ENCODE results near the gene OLIG3. TPM values are rescaled to one million over a fixed set of nuclear protein-coding genes. Genes with fewer than 3 reads are reported as not detected.

The OLIG3 gene
- total and polyA plus RNA-seq, 2 of the 13 experiments (the other 11 are each of a cell fraction or from before 2014, with no cell fraction given): not detected

DNA sequence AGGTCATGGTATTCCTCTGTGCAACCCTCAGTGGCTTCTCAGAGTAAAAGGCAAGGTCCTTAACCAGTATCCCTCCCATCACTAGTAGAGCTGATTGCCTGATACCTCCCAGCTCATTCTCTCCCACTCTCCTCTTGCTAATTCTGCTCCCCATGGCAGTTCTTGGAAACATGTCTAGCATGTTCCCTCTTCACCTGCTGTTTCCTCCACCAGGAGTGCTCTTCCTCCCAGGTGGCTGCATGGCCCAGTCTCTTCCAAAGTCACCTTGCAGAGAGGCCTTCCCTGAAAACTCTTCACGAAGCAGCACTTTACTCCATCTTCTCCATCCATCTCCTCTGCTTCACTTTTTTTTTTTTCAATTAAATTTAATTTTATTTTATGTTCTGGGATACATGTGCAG lies 36.2 kb upstream of the OLIG3 start (continued):
- no peak for TF ChIP-seq HNRNPK (IDR thresholded peaks at IDR 0.05; ENCODE audit: low read depth, low read length, poor library complexity, severe bottlenecking)
- TF ChIP-seq ZBTB25 (CRISPR knock-in tag; IDR thresholded peaks at IDR 0.05): no peak
- TF ChIP-seq MBNL3 (CRISPR knock-in tag; conservative IDR thresholded peaks at IDR 0.05): no peak
- TF ChIP-seq RFXANK (CRISPR knock-in tag; IDR thresholded peaks at IDR 0.05): no peak
- no peak for TF ChIP-seq MBD4 (IDR thresholded peaks at IDR 0.05; ENCODE audit: borderline replicate concordance, low read length)
- no peak for TF ChIP-seq HOXD1 (CRISPR knock-in tag; IDR thresholded peaks at IDR 0.05)

GRCh38 chr6:137522831-137523230 lies 28.6 kb upstream of the OLIG3 start:
- no peaks in the 10 kb centered on the region for H3K36me3 ChIP-seq (replicated peaks in 1 of 2; ENCODE audit: control insufficient read depth in 1 of 2, insufficient read depth in 2 of 2, low read length in 2 of 2)
- H3K79me2 ChIP-seq (ENCODE audit: insufficient read depth, low read length): no peaks in the 10 kb centered on the region
- intact Hi-C loops (cut with micrococcal nuclease; ENCODE audit: unreplicated experiment): no loop called here
- H3K4me3 ChIP-seq (replicated peaks in 1 of 3; ENCODE audit: insufficient read depth in 1 of 3, low read depth in 2 of 3, low read length in 3 of 3): no peak overlapping the region
- H3K27ac ChIP-seq (ENCODE audit: extremely low read length, insufficient read depth, low read length): no peak overlapping the region
- H3K9me3 ChIP-seq (ENCODE audit: low read length): 0 out of 2 replicates have a peak, but pooled peaks cover 5% of the 10 kb centered on the region
- WGBS (ENCODE audit: low lambda C conversion rate): 13% methylated on average over 7 of the region's 7 CpGs
- no peak overlapping the region for H3K9ac ChIP-seq (ENCODE audit: insufficient read depth, low read depth, low read length)
- no peaks in the 10 kb centered on the region for H3K4me1 ChIP-seq (ENCODE audit: insufficient read depth, low read length)
- in situ Hi-C loops (cut with HindIII; ENCODE audit: extremely low pct_ligation_motif_present, low pct_unique_long_range_greater_than_20kb): no loop called here
- ATAC-seq (no peak), FAIRE-seq (no peak), DNase-seq (ENCODE audit: low spot score) (no peak)
- no TSS peak for BruUV-seq (replicated peaks)
- CTCF ChIA-PET (ENCODE audit: low intra/inter-chr PET ratio, low total read pairs): no interaction called here
- TF ChIP-seq HNF4A (CRISPR knock-in tag; IDR thresholded peaks at IDR 0.05) (no peak), HNRNPK (IDR thresholded peaks at IDR 0.05; ENCODE audit: low read depth, low read length, poor library complexity, severe bottlenecking) (no peak), ZFP1 (CRISPR knock-in tag; IDR thresholded peaks at IDR 0.05) (no peak), SNAPC2 (CRISPR knock-in tag; IDR thresholded peaks at IDR 0.05) (no peak), ZSCAN25 (CRISPR knock-in tag; IDR thresholded peaks at IDR 0.05) (no peak), PTBP1 (IDR thresholded peaks at IDR 0.05; ENCODE audit: low read depth, low read length, poor library complexity, severe bottlenecking) (no peak), TBL1XR1 (IDR thresholded peaks at IDR 0.05; ENCODE audit: borderline replicate concordance, low read length, partially characterized antibody) (no peak), NFKBIZ (CRISPR knock-in tag; IDR thresholded peaks at IDR 0.05) (no peak), GABPB1 (CRISPR knock-in tag; IDR thresholded peaks at IDR 0.05) (no peak), GLI4 (CRISPR knock-in tag; IDR thresholded peaks at IDR 0.05; ENCODE audit: borderline replicate concordance) (no peak), MTF1 (CRISPR knock-in tag; IDR thresholded peaks at IDR 0.05) (no peak), ZNF414 (CRISPR knock-in tag; IDR thresholded peaks at IDR 0.05) (no peak), ZNF580 (CRISPR knock-in tag; IDR thresholded peaks at IDR 0.05; ENCODE audit: borderline replicate concordance, low read depth) (no peak), FLYWCH1 (CRISPR knock-in tag; IDR thresholded peaks at IDR 0.05) (no peak), IKZF4 (CRISPR knock-in tag; IDR thresholded peaks at IDR 0.05; ENCODE audit: borderline replicate concordance, low read depth, not compliant biosample characterization) (no peak)
- no peaks in the 10 kb centered on the region for H4K20me1 ChIP-seq (ENCODE audit: insufficient read depth, low read length)
- H2AFZ ChIP-seq (ENCODE audit: low read length): no peak overlapping the region
- POLR2A ChIA-PET: no interaction called here
- H3K4me2 ChIP-seq (ENCODE audit: low read depth, low read length): no peak overlapping the region
- peaks cover 0 to 4% of the 10 kb centered on the region in 2 experiments; a peak in 1 of 5 replicates for H3K27me3 ChIP-seq (ENCODE audit: control insufficient read depth in 1 of 2, insufficient read depth in 2 of 2, low read length in 2 of 2)

All from HepG2 (cell line).